ENCODE data around the gene WDR4. TPM values are rescaled to one million over a fixed set of nuclear protein-coding genes. Genes with fewer than 3 reads are reported as not detected.

Gene WDR4
- total and polyA plus RNA-seq, 9 of the 15 experiments (the other 6 are each of a cell fraction or from before 2014, with no cell fraction given) = 5.4 to 95.4 (median 32.1) TPM

DNA sequence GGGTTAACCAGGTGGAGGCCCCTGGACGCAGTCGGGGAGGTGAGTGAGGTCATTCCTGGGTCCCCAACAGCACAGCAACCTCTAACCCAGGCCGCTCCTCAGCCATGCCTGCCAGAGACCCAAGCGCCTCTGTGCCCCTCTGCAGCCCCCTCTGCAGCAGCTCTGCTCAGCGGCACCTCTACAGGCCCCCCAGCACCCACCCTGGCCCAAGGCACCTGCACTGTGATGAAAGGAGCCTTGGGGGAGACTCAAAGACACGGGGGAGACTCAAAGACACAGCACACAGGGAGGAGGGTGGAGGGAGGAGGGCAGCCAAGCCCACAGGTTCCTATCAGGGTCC is 19.5 kb downstream of the WDR4 start:
- H4K20me1 ChIP-seq (replicated peaks; ENCODE audit: control insufficient read depth, insufficient read depth, low read length) = peaks cover 21% of the 10 kb centered on the region
- no peak overlapping the region for H3K27ac ChIP-seq (ENCODE audit: extremely low read depth, low read depth, low read length)
- 90% methylated on average over 6 of the region's 6 CpGs for WGBS (ENCODE audit: insufficient coverage, low coverage, missing lambda C conversion rate)
- DNase-seq (ENCODE audit: extremely low read depth in 1 of 4, low spot score in 3 of 4) (no peak), ATAC-seq (no peak), FAIRE-seq (no peak)
- H3K79me2 ChIP-seq (ENCODE audit: control insufficient read depth, insufficient read depth, low read length) = peaks cover 68% of the 10 kb centered on the region
- H3K9me1 ChIP-seq (ENCODE audit: control insufficient read depth, insufficient read depth, low read length) = peaks cover 3% of the 10 kb centered on the region
- ChIA-PET CTCF (ENCODE audit: low intra/inter-chr PET ratio) (no interaction called here), POLR2A (no interaction called here)
- BruUV-seq (replicated peaks) = no TSS peak
- peaks cover 0 to 28% of the 10 kb centered on the region in 2 experiments; a peak in 1 of 5 replicates for H3K4me1 ChIP-seq (replicated peaks in 1 of 2; ENCODE audit: control insufficient read depth in 2 of 2, insufficient read depth in 2 of 2, low read length in 2 of 2)
- no peak overlapping the region for H3K4me2 ChIP-seq (ENCODE audit: insufficient read depth, low read length)
- H2AFZ ChIP-seq (ENCODE audit: low read depth, low read length) = no peak overlapping the region
- peak; percentile 22; the same call in 1 of the 2 replicates for TF ChIP-seq RBFOX2 (IDR thresholded peaks at IDR 0.05; ENCODE audit: low read depth, low read length)
- TF ChIP-seq, protein P1, sequence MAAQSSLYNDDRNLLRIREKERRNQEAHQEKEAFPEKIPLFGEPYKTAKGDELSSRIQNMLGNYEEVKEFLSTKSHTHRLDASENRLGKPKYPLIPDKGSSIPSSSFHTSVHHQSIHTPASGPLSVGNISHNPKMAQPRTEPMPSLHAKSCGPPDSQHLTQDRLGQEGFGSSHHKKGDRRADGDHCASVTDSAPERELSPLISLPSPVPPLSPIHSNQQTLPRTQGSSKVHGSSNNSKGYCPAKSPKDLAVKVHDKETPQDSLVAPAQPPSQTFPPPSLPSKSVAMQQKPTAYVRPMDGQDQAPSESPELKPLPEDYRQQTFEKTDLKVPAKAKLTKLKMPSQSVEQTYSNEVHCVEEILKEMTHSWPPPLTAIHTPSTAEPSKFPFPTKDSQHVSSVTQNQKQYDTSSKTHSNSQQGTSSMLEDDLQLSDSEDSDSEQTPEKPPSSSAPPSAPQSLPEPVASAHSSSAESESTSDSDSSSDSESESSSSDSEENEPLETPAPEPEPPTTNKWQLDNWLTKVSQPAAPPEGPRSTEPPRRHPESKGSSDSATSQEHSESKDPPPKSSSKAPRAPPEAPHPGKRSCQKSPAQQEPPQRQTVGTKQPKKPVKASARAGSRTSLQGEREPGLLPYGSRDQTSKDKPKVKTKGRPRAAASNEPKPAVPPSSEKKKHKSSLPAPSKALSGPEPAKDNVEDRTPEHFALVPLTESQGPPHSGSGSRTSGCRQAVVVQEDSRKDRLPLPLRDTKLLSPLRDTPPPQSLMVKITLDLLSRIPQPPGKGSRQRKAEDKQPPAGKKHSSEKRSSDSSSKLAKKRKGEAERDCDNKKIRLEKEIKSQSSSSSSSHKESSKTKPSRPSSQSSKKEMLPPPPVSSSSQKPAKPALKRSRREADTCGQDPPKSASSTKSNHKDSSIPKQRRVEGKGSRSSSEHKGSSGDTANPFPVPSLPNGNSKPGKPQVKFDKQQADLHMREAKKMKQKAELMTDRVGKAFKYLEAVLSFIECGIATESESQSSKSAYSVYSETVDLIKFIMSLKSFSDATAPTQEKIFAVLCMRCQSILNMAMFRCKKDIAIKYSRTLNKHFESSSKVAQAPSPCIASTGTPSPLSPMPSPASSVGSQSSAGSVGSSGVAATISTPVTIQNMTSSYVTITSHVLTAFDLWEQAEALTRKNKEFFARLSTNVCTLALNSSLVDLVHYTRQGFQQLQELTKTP (IDR thresholded peaks at IDR 0.05; ENCODE audit: low read depth in 1 of 2, partially characterized antibody in 2 of 2) = no peak
- in situ Hi-C loops (cut with MboI) = no loop called here
- H3K4me3 ChIP-seq = no peak overlapping the region
- intact Hi-C loops (cut with micrococcal nuclease) = no loop called here
- peaks cover 95% of the 10 kb centered on the region for H3K36me3 ChIP-seq (ENCODE audit: control insufficient read depth, insufficient read depth, low read length)
- no peaks in the 10 kb centered on the region for H3K27me3 ChIP-seq (ENCODE audit: control insufficient read depth in 2 of 2, insufficient read depth in 2 of 2, low read length in 2 of 2)
- H3K9ac ChIP-seq (ENCODE audit: insufficient read depth in 1 of 2, low read depth in 2 of 2, low read length in 2 of 2) = no peak overlapping the region
- H3K9me3 ChIP-seq (replicated peaks; ENCODE audit: control insufficient read depth, insufficient read depth, low read depth, low read length) = no peaks in the 10 kb centered on the region
